H9 (cell line): Measurements from ENCODE around the gene KIAA1958. TPM values are rescaled to one million over a fixed set of nuclear protein-coding genes. Genes with fewer than 3 reads are reported as not detected.

Source experiments
- DNase-seq: peaks from one replicate; pipeline ENCODE4 v3.0.0-alpha.2; 2017
- H2AFZ ChIP-seq: one replicate; pipeline ENCODE4 v1.6.1; 2013; ENCODE audit warnings: mild to moderate bottlenecking, low read length, control low read depth, moderate library complexity
- H2AK5ac ChIP-seq: 2 replicates; pipeline ENCODE4 v1.6.1; 2013; ENCODE audit warnings: low read length, control low read depth, mixed read lengths; ENCODE audit not compliant: insufficient read length
- H2BK120ac ChIP-seq: one replicate; pipeline ENCODE4 v1.6.1; 2013; ENCODE audit warnings: low read depth, mild to moderate bottlenecking, low read length, control low read depth, inconsistent platforms; ENCODE audit not compliant: poor library complexity, severe bottlenecking
- H2BK12ac ChIP-seq: 2 replicates; pipeline ENCODE4 v1.6.1; 2013; ENCODE audit warnings: low read length, control low read depth, mixed read lengths, low read depth; ENCODE audit not compliant: insufficient read length
- H2BK15ac ChIP-seq: 2 replicates; pipeline ENCODE4 v1.6.1; 2013; ENCODE audit warnings: low read depth, low read length, control low read depth
- H2BK20ac ChIP-seq: one replicate; pipeline ENCODE4 v1.6.1; 2013; ENCODE audit warnings: low read depth, mild to moderate bottlenecking, low read length, control low read depth, inconsistent platforms; ENCODE audit not compliant: poor library complexity, severe bottlenecking
- H2BK5ac ChIP-seq: 2 replicates; pipeline ENCODE4 v1.6.1; 2013; ENCODE audit warnings: low read length, control low read depth, mixed read lengths; ENCODE audit not compliant: insufficient read length
- H3K14ac ChIP-seq: 2 replicates; pipeline ENCODE4 v1.6.1; 2013; ENCODE audit warnings: low read length, control low read depth; ENCODE audit not compliant: insufficient read depth
- H3K18ac ChIP-seq: 2 replicates; pipeline ENCODE4 v1.6.1; 2013; ENCODE audit warnings: low read depth, mild to moderate bottlenecking, mixed read lengths, low read length, control low read depth; ENCODE audit not compliant: insufficient read length
- H3K23ac ChIP-seq: 2 replicates; pipeline ENCODE4 v1.6.1; 2013; ENCODE audit warnings: low read length, control low read depth, mixed read lengths, low read depth; ENCODE audit not compliant: insufficient read length
- H3K23me2 ChIP-seq: 2 replicates; pipeline ENCODE4 v1.6.1; 2013; ENCODE audit warnings: low read depth, mild to moderate bottlenecking, mixed read lengths, low read length, control low read depth; ENCODE audit not compliant: insufficient read length, poor library complexity, severe bottlenecking
- H3K27ac ChIP-seq: 2 replicates; pipeline ENCODE4 v1.5.1; 2013; ENCODE audit warnings: low read length, control low read depth, mixed read lengths, low read depth; ENCODE audit not compliant: insufficient read length
- H3K27me3 ChIP-seq: 2 replicates; pipeline ENCODE4 v1.6.1; 2013; ENCODE audit warnings: low read length, control low read depth, inconsistent platforms; ENCODE audit not compliant: insufficient read depth
- H3K4ac ChIP-seq: 2 replicates; pipeline ENCODE4 v1.6.1; 2013; ENCODE audit warnings: low read depth, mild to moderate bottlenecking, control low read depth, inconsistent platforms, low read length, moderate library complexity
- H3K4me1 ChIP-seq: 2 replicates; pipeline ENCODE4 v1.6.1; 2013; ENCODE audit warnings: low read length, control low read depth, inconsistent platforms; ENCODE audit not compliant: insufficient read depth
- H3K4me2 ChIP-seq: 2 replicates; pipeline ENCODE4 v1.6.1; 2013; ENCODE audit warnings: low read length, control low read depth, mixed read lengths; ENCODE audit not compliant: insufficient read length, insufficient read depth
- H3K56ac ChIP-seq: 2 replicates; pipeline ENCODE4 v1.6.1; 2013; ENCODE audit warnings: low read depth, mild to moderate bottlenecking, mixed read lengths, low read length, control low read depth; ENCODE audit not compliant: insufficient read length
- H3K79me1 ChIP-seq: 2 replicates; pipeline ENCODE4 v1.6.1; 2013; ENCODE audit warnings: low read depth, mild to moderate bottlenecking, moderate library complexity, low read length, control low read depth, inconsistent platforms; ENCODE audit not compliant: insufficient read depth, poor library complexity, severe bottlenecking
- H3K79me2 ChIP-seq: 2 replicates; pipeline ENCODE4 v1.6.1; 2013; ENCODE audit warnings: low read length, control low read depth, inconsistent platforms; ENCODE audit not compliant: insufficient read depth
- H3K9ac ChIP-seq: 2 replicates; pipeline ENCODE4 v1.6.1; 2013; ENCODE audit warnings: low read length, control low read depth, mixed read lengths; ENCODE audit not compliant: insufficient read length; ENCODE audit errors: extremely low read depth
- H3K9me3 ChIP-seq: one replicate; pipeline ENCODE4 v1.6.1; 2013; ENCODE audit warnings: low read depth, low read length, inconsistent platforms; ENCODE audit not compliant: control insufficient read depth
- H3T11ph ChIP-seq: one replicate; pipeline ENCODE4 v1.6.1; 2013; ENCODE audit warnings: mild to moderate bottlenecking, low read length, control low read depth, inconsistent platforms
- H4K20me1 ChIP-seq: one replicate; pipeline ENCODE4 v1.6.1; 2013; ENCODE audit not compliant: control insufficient read depth, insufficient read length, insufficient read depth
- H4K5ac ChIP-seq: 2 replicates; pipeline ENCODE4 v1.6.1; 2013; ENCODE audit warnings: low read depth, mild to moderate bottlenecking, mixed read lengths, low read length, control low read depth; ENCODE audit not compliant: insufficient read length
- H4K8ac ChIP-seq: replicated peaks from 2 replicates; pipeline ENCODE4 v1.6.1; 2013; ENCODE audit warnings: low read length, control low read depth, mixed read lengths, low read depth; ENCODE audit not compliant: insufficient read length
- H4K91ac ChIP-seq: 2 replicates; pipeline ENCODE4 v1.6.1; 2013; ENCODE audit warnings: low read depth, mild to moderate bottlenecking, moderate library complexity, mixed read lengths, low read length, control low read depth; ENCODE audit not compliant: insufficient read length
- H3K27ac Mint-ChIP-seq, 3 experiments: 2 replicates in 2 of 3; 3 replicates in 1 of 3; pipeline ENCODE4 v1.8.0; 2020 to 2021; ENCODE audit warnings: mixed read lengths in 3 of 3, mild to moderate bottlenecking in 1 of 3, moderate library complexity in 1 of 3
- H3K27me3 Mint-ChIP-seq: 2 replicates; pipeline ENCODE4 v1.8.0; 2021; ENCODE audit warnings: low read depth, mild to moderate bottlenecking, moderate library complexity, mixed read lengths
- H3K36me3 Mint-ChIP-seq, 3 experiments: 2 replicates in 2 of 3; 3 replicates in 1 of 3; pipeline ENCODE4 v1.8.0; 2020 to 2021; ENCODE audit warnings: low read depth in 3 of 3, mixed read lengths in 3 of 3; ENCODE audit not compliant: insufficient read depth in 1 of 3
- H3K4me1 Mint-ChIP-seq, 2 experiments: 2 replicates each; pipeline ENCODE4 v1.8.0; 2020; ENCODE audit warnings: mixed read lengths in 2 of 2
- H3K4me3 Mint-ChIP-seq, 2 experiments: 2 replicates in 1 of 2; 3 replicates in 1 of 2; pipeline ENCODE4 v1.8.0; 2020 to 2021; ENCODE audit warnings: mild to moderate bottlenecking in 2 of 2, mixed read lengths in 2 of 2, moderate library complexity in 1 of 2
- H3K9me3 Mint-ChIP-seq, 2 experiments: 2 replicates in 1 of 2; 3 replicates in 1 of 2; pipeline ENCODE4 v1.8.0; 2020; ENCODE audit warnings: mild to moderate bottlenecking in 2 of 2, mixed read lengths in 2 of 2, moderate library complexity in 1 of 2
- CTCF ChIP-seq: fragments of 200-600 bp; sonication (generic); conservative IDR thresholded peaks from 3 replicates; pipeline ENCODE4 v1.8.0; 2021; ENCODE audit warnings: antibody characterized with exemption, mild to moderate bottlenecking
- WGBS: extraction: QIAGEN DNeasy Blood & Tissue Kit; methylation state at CpG from one replicate; pipeline ENCODE4 v1.1.7; 2013; ENCODE audit warnings: missing lambda C conversion rate, low lambda C conversion rate, mixed read lengths; ENCODE audit not compliant: insufficient read length; ENCODE audit errors: extremely low coverage; 5-methylcytosine and 5-hydroxymethylcytosine counted together
- total RNA-seq: library from RNA; stranded (reverse); gene quantifications from 2 replicates; pipeline ENCODE4 v1.2.1, GENCODE V29; 2021

Gene KIAA1958
- total RNA-seq, 1 experiment from 2014 or later: 34.0 TPM

DNA sequence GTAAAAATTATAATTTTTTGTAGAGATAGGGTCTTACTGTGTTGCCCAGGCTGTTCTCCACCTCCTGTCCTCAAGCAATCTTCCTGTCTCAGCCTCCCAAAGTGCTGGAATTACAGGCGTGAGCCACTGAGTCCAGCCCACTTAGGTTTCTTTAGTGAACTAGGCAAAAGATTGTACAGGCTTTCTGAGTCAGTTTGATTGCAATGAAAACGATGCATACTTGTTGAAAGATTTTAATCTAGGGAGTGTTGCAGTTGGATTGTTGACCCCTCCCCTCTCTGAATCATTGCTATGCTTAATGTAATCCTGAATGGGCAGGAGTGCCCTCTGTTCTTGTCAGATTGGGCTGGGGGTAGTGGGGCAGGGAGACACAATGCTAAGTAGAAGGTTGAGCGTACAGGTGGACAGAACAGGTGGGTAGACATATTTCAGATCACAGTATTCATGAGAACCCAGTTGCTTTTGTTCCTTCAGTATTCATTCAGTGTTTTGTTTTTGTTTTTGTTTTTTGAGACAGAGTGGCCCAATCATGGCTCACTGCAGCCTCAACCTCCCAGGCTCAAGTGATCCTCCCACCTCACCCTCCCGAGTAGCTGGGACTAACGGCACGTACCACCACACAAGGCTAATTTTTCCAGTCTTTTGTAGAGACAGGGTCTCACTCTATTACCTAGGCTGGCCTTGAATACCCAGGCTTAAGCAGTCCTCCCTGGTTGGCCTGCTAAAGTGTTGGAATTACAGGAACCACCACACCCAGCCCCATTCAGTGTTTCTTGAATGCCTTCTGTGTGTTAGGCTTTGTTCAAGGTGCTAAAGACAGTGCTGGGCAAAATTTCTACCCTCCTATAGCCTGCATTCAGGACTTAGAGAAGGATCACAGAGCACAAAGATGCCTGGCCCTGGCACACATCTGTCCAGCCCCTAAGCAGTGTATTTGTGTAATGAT is 70.1 kb downstream of the KIAA1958 start:
- peaks cover 6% of the 10 kb centered on the region for H3K79me1 ChIP-seq
- H3K27me3 ChIP-seq: no peaks in the 10 kb centered on the region
- H4K20me1 ChIP-seq: no peaks in the 10 kb centered on the region
- Mint-ChIP-seq H3K9me3 (0 out of 5 replicates have a peak, but pooled peaks cover 0 to 3% of the 10 kb centered on the region in 2 experiments), H3K27ac (peak overlapping the region; percentile 55 to 88 (median 76); a peak in 3 of 7 replicates), H3K4me3 (no peak overlapping the region), H3K36me3 (peaks cover 0 to 11% (median 10%) of the 10 kb centered on the region in 3 experiments; a peak in 6 of 7 replicates), H3K27me3 (no peaks in the 10 kb centered on the region), H3K4me1 (peaks cover 47 to 48% of the 10 kb centered on the region in 2 experiments)
- no peak overlapping the region for H3K9ac ChIP-seq
- no peak overlapping the region for H2BK20ac ChIP-seq
- DNase-seq: no peak
- no peaks in the 10 kb centered on the region; the same call in 1 of the 2 replicates for H3K79me2 ChIP-seq
- WGBS: no CpG with 5 or more reads among the region's 6 CpGs
- H2BK5ac ChIP-seq: no peak overlapping the region
- H3T11ph ChIP-seq: no peak overlapping the region
- H3K23me2 ChIP-seq: no peaks in the 10 kb centered on the region
- no peak overlapping the region for H3K18ac ChIP-seq
- H4K5ac ChIP-seq: no peak overlapping the region
- no peak overlapping the region for H4K91ac ChIP-seq
- no peak overlapping the region for H3K27ac ChIP-seq
- no peaks in the 10 kb centered on the region for H3K9me3 ChIP-seq
- H3K4me1 ChIP-seq: peaks cover 5% of the 10 kb centered on the region; the same call in 1 of the 2 replicates
- no peak overlapping the region for H3K4ac ChIP-seq
- no peak overlapping the region for H2AK5ac ChIP-seq
- H3K23ac ChIP-seq: no peak overlapping the region
- no peak overlapping the region for H2AFZ ChIP-seq
- no peak overlapping the region for H2BK15ac ChIP-seq
- no peak overlapping the region for H3K14ac ChIP-seq
- H3K4me2 ChIP-seq: no peak overlapping the region
- no peak overlapping the region for H4K8ac ChIP-seq
- TF ChIP-seq CTCF: no peak
- no peak overlapping the region for H2BK12ac ChIP-seq
- no peak overlapping the region for H2BK120ac ChIP-seq
- no peak overlapping the region for H3K56ac ChIP-seq
